Esophagus squamous epithelium (tissue), 4 donors: ENCODE results near the gene ZFP62.

Source experiments
- POLR2A ChIP-seq, 4 donors: fragments of 450-650 bp; IDR thresholded peaks; one replicate each; pipeline ENCODE4 v1.6.1; 2017; ENCODE audit warnings: antibody characterized with exemption in 4 of 4, mild to moderate bottlenecking in 4 of 4, moderate library complexity in 3 of 4
- TF ChIP-seq, protein P1 (sequence below), 6 experiments: fragments of 450-650 bp in 4 of 6; fragments of 200-600 bp in 2 of 6; sonication (generic) in 2 of 6; IDR thresholded peaks; one replicate each; pipeline ENCODE4 v1.5.1; 2016 to 2019; ENCODE audit warnings: antibody characterized with exemption in 6 of 6, mild to moderate bottlenecking in 4 of 6, moderate library complexity in 4 of 6

DNA sequence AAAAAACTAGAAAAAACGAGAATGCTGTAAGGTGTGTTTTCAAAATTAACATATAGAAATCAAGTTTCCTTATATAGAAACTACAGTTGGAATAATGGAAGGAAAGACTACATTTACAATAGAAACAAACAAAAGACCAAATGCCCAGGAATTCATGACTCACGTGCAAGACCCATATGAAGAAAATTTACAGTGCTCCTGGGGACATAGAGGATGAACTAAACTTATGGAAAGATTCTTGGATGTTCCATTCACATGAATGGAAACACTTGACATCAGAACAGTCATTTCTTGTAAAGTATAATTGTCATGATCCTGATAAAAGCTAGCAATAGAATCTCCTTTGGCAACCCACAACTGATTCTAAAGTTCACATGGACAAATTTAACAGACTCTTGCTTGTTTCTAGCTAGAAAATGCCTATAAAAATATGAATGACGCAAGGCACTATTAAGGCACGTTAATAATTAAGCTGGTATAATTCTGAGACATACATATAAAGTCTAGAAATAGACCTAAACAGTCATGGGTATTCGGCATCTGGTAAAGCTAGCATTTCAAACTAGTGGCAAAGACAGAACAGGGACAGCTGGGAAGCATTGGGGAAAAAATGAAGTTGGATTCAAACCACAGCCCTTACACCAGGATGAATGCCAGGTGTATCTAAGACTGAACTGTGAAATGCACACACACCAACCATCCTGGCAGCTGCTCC lies 5.1 kb upstream of the ZFP62 start:
- no peak for TF ChIP-seq POLR2A (IDR thresholded peaks at IDR 0.05)
- TF ChIP-seq, protein P1, sequence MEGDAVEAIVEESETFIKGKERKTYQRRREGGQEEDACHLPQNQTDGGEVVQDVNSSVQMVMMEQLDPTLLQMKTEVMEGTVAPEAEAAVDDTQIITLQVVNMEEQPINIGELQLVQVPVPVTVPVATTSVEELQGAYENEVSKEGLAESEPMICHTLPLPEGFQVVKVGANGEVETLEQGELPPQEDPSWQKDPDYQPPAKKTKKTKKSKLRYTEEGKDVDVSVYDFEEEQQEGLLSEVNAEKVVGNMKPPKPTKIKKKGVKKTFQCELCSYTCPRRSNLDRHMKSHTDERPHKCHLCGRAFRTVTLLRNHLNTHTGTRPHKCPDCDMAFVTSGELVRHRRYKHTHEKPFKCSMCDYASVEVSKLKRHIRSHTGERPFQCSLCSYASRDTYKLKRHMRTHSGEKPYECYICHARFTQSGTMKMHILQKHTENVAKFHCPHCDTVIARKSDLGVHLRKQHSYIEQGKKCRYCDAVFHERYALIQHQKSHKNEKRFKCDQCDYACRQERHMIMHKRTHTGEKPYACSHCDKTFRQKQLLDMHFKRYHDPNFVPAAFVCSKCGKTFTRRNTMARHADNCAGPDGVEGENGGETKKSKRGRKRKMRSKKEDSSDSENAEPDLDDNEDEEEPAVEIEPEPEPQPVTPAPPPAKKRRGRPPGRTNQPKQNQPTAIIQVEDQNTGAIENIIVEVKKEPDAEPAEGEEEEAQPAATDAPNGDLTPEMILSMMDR (IDR thresholded peaks at IDR 0.05) = no peak
